Activated CD8-positive, alpha-beta memory T cell treated with anti-CD3 and anti-CD28 coated beads for 4 hours (primary cell): Measurements from ENCODE around the gene JPH3.

ENCODE experiments used
- DNase-seq, 2 donors: peaks; one replicate each; pipeline ENCODE4 v3.0.0-alpha.2; 2020; ENCODE audit warnings: low read depth in 2 of 2

The JPH3 gene

DNA sequence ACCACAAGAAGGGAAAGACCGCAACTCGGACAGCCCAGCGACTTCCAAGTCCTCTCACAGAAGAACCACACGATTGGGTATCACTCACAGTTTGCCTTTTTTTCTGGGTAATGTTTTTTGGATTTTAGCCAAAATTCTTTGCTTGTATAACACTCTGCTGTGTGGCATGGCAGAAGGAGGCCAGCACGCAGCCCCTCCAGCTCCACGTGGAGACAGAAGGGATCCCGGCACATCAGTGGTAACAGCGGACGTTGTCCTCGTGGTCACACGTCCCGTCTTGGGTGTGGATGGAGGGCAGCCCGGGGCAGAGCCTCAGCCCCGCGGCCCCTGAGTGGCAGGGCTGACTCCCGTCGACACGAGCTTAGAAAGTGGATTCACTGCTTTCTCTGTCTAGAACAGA is 94.4 kb downstream of the JPH3 start:
- no peak for DNase-seq

DNA sequence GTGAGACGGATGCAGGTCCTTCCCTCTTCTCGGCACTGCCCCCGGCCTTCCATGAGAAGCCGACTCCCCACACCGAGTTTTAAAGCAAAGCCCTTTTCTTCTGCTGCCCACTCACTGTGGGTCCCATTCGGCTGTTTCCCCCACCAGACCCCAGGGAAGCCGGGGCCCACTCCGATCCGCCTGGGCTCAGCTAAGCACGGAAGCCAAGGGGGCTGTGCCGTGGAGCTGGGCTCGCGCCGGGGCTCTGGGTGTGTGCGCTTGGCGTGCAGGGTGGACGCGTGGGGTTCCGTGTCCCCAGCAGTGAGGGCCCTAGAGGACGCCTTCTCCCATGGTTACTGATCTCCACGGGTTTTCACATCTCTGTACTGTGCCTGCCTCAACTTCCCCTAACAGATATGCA is 94.9 kb downstream of the JPH3 start:
- DNase-seq = no peak

DNA sequence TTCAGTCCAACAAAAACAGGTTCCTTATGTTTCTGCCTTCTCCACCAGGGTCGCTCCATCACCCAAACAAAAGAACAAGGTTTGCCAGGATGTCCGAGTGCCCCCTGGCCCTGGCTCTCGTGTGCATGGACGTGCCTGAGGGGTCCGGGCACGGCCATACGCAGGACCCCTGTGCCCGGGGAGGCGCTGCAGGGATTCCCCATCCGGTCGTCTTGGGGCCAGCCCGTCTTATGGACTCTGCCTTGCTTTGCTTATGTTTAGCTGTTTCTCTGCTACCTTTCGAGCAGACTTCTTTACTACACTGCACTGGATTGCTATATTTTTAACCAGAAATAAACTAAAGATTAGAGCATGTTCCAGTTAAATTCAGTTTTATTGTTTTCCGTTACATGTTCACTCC is 95.5 kb downstream of the JPH3 start:
- no peak for DNase-seq

GRCh38 chr16:87698241-87698640 is 95.9 kb downstream of the JPH3 start:
- DNase-seq = no peak

GRCh38 chr16:87698676-87699199 is 96.4 kb downstream of the JPH3 start:
- no peak for DNase-seq

- DNase-seq = no peak
Measured at GRCh38 chr16:87700406-87701077, 98.2 kb downstream of the JPH3 start.

GRCh38 chr16:87701078-87701460 is 98.8 kb downstream of the JPH3 start:
- no peak for DNase-seq

DNA sequence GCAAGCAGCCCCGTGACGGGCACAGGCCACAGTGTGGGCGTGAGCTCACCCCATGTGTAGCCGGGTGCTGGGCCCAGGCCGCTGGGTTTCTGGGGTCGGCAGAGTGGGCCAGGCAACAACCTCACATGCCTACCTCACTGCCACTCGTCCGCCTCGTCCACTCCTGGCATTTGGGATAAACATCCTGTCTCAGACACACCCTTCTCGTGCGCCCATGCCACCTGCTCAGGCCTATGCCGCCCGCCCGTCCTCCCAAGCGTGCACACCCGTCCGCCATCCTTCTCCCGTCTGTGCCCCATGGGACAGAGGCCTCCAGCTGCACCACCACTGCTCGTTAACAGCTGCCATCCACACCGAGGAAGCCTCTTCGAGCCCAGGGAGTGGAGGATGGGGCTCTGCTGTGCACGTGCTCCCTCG is 99.2 kb downstream of the JPH3 start:
- DNase-seq = no peak

DNA sequence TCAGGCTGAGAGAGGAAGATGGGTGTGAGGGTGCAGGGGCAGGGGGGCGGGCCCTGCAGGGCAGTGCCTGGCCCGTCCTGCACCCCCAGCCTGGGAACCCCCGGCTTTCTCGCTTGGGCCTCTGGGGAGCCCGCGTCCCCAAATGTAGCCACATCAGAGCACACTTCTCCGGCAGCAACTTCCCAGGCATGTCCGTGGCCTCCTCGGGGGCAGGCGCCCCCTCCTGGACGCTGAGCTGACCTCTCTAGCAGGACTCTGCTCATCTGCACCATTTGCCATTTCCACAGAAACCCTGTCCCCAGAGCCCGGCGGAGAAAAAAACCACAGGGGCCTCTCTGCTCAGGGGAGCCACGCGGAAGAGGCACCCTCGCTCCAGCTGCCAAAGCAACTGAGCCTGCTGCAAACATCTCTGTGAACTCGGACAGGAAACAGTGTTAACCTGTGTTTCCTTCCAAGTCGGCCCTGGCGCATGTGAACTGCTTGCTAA is 100.1 kb downstream of the JPH3 start:
- DNase-seq = no peak

DNA sequence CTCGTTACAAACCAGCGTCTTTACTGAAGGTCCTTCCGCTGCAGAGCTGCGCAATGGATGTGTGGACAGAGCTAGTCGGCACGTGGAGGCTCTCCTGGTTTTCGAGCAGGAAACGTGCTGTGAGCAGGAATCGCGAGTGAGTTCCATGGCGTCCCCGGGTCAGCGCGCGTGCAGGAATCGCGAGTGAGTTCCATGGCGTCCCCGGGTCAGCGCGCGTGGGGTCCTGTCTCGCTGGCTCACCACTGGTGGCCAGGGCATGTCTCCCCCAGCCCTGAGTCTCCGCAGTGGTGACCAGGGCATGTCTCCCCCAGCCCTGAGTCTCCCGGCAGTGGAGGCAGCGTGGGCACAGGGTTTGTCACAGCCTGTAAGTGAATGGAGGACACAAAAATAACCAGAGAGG is 100.8 kb downstream of the JPH3 start:
- no peak for DNase-seq

- no peak for DNase-seq
Measured at GRCh38 chr16:87703835-87704375, 101.6 kb downstream of the JPH3 start.

DNA sequence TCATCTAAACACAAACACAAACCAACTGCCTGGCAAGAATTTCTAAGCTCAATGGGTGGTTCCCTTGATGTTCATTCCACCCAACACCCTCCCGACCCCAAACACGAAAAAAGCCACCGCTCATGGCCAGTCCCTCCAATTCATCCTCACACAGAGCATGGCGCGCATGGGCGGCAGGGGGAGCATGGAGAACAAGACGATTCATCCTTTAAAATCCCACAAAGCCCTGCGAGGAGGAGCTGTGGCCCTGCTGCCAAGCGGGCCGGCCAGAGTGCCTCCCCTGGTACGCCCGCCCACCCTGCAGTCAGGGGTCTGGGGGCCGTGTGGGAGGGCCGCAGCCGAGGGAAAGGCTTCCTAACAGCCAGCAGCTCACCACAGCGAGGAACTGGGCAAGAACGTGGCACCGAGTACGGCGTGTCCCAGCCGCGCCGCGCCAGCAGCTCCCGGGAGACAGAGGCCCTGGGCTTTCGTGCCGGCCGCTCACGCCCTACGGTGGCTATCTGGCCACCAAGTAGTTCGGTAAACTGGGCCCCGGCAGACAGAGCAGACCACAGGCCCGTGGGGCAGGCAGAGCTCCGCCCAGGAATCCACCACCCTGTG is 102.5 kb downstream of the JPH3 start:
- DNase-seq = no peak

DNA sequence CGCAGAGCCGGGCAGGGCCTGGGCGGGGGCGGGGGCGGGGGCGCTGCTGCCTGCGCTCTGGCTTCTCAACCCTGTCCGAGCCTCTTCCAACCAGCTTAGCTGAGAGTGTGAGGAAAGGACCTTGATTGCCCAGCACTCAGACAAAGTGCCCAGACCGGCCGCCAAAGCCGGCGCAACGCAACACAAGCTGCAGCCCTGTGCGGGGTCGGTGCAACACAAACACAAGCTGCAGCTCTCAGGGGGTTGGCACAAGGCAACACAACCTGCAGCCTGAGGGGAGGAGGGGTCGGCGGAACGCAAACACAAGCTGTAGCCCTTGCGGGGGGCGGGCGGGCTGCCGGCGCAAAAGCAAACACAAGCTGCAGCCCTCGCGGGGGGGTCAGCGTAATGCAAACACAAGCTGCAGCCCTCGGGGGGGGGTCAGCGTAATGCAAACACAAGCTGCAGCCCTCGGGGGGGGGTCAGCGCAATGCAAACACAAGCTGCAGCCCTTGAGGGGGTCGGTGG is 103.5 kb downstream of the JPH3 start:
- DNase-seq = no peak

GRCh38 chr16:87706278-87707000 is 104.1 kb downstream of the JPH3 start:
- DNase-seq = no peak

- no peak for DNase-seq
Measured at GRCh38 chr16:87707097-87707496, 104.8 kb downstream of the JPH3 start.

GRCh38 chr16:87707714-87708580 is 105.6 kb downstream of the JPH3 start:
- no peak for DNase-seq

- DNase-seq = no peak
Measured at GRCh38 chr16:87708881-87709638, 106.8 kb downstream of the JPH3 start.

DNA sequence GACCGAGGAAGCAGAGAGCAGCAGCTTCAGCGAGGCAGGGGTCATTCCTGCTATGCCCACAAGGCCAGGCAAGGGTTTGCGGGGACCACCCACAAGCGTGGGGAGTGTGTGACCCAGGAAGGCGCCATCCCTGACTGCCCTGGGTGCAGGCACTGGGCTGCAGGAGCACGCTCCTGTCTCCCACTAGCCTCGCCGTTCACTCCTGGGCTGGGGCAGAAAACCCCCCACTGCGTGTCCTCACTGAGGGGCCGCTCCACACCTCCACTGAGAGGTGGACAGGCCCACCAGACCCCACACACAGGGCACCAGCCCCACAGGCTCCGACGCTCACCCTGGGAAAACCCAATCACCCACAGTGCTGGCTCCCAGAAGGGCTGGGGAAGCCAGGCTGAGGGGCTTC is 107.4 kb downstream of the JPH3 start:
- DNase-seq = no peak

- DNase-seq = no peak
Measured at GRCh38 chr16:87710887-87711286, 108.6 kb downstream of the JPH3 start.

DNA sequence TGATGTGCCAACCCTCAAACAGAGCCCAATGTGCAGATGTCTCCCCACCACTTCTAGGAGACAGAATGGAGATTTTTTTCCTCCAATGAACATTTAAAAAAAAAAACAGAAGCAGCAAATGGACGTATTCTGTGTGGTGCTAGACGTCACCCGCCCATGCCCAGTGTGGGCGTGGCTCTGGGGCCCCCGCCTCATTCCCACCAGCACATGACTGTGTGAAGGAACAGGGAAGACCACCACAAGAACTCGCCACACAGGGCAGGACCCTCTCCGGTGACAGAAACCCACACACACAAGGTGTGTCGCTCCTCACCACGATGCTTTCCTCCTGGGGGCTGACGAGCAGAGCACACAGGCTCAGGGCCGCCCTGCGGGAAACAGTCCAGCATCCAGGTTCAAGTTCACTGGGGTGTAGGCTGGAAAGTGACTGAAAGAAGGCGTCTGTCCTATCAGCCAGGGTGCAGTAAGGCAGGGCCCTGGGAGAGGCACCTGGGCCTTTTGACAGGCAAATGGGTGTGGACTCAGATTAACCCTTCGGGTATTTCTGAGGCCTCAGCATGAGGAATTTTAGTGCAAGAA is 110.0 kb downstream of the JPH3 start:
- no peak for DNase-seq
